HepG2 (cell line): Measurements from ENCODE around the gene NCOA7. TPM values are rescaled to one million over a fixed set of nuclear protein-coding genes. Genes with fewer than 3 reads are reported as not detected.

ENCODE experiments used
- ATF2 ChIP-seq: sonication (generic); formaldehyde crosslinking; IDR thresholded peaks from 2 replicates; pipeline ENCODE4 v1.4.0; 2020; ENCODE audit warnings: missing genetic modification reagents
- FOSL2 ChIP-seq: sonication (generic); formaldehyde crosslinking; IDR thresholded peaks from 2 replicates; pipeline ENCODE4 v1.4.0; 2020; ENCODE audit warnings: missing genetic modification reagents
- NCOR1 ChIP-seq: fragments of 200-600 bp; sonication (generic); IDR thresholded peaks from 2 replicates; pipeline ENCODE4 v1.7.0; 2017; ENCODE audit warnings: antibody characterized with exemption, low read length, borderline replicate concordance
- POLR2AphosphoS5 ChIP-seq: IDR thresholded peaks from 2 replicates; pipeline ENCODE4 v1.6.1; 2012; ENCODE audit warnings: low read depth, low read length
- SKI ChIP-seq: fragments of 450-650 bp; IDR thresholded peaks from one replicate; pipeline ENCODE4 v1.6.1; 2018; ENCODE audit warnings: mild to moderate bottlenecking; ENCODE audit not compliant: partially characterized antibody
- SNAI1 ChIP-seq: sonication (generic); formaldehyde crosslinking; IDR thresholded peaks from 2 replicates; pipeline ENCODE4 v1.5.0; 2020; ENCODE audit warnings: mild to moderate bottlenecking, missing genetic modification reagents, borderline replicate concordance
- SOX5 ChIP-seq: IDR thresholded peaks from 2 replicates; pipeline ENCODE4 v1.6.1; 2016; ENCODE audit warnings: borderline replicate concordance
- SUZ12 ChIP-seq: fragments of 150-350 bp; IDR thresholded peaks from 2 replicates; pipeline ENCODE4 v1.6.1; 2014; ENCODE audit warnings: low read depth, low read length
- ZBTB49 ChIP-seq: sonication (generic); formaldehyde crosslinking; IDR thresholded peaks from 2 replicates; pipeline ENCODE4 v1.4.0; 2020; ENCODE audit warnings: missing genetic modification reagents, borderline replicate concordance
- ZNF263 ChIP-seq: sonication (generic); formaldehyde crosslinking; IDR thresholded peaks from 2 replicates; pipeline ENCODE4 v1.4.0; 2020; ENCODE audit warnings: missing genetic modification reagents
- ZNF296 ChIP-seq: sonication (generic); formaldehyde crosslinking; conservative IDR thresholded peaks from 2 replicates; pipeline ENCODE4 v1.5.0; 2020; ENCODE audit warnings: mild to moderate bottlenecking, missing genetic modification reagents
- ZNF383 ChIP-seq: sonication (generic); formaldehyde crosslinking; IDR thresholded peaks from 2 replicates; pipeline ENCODE4 v1.4.0; 2020; ENCODE audit warnings: missing genetic modification reagents, mild to moderate bottlenecking, borderline replicate concordance
- ZNF577 ChIP-seq: sonication (generic); formaldehyde crosslinking; IDR thresholded peaks from 2 replicates; pipeline ENCODE4 v1.4.0; 2020; ENCODE audit warnings: mild to moderate bottlenecking, low read depth, missing genetic modification reagents, borderline replicate concordance
- ZNF672 ChIP-seq: sonication (generic); formaldehyde crosslinking; IDR thresholded peaks from 2 replicates; pipeline ENCODE4 v1.8.1; 2022; ENCODE audit warnings: missing genetic modification reagents
- ZNF761 ChIP-seq: sonication (generic); formaldehyde crosslinking; conservative IDR thresholded peaks from 2 replicates; pipeline ENCODE4 v1.4.0; 2020; ENCODE audit warnings: mild to moderate bottlenecking, missing genetic modification reagents
- ZNF792 ChIP-seq: IDR thresholded peaks from 2 replicates; pipeline ENCODE4 v1.6.1; 2016
- ZUFSP ChIP-seq: sonication (generic); formaldehyde crosslinking; IDR thresholded peaks from 2 replicates; pipeline ENCODE4 v1.9.0; 2021; ENCODE audit warnings: missing genetic modification reagents, mild to moderate bottlenecking, borderline replicate concordance
- polyA plus RNA-seq, 8 experiments: library from polyadenylated mRNA; depleted of rRNA in 3 of 8; stranded (reverse) in 7 of 8; unstranded in 1 of 8; fragments of >200 nt; fragmentation: Illumina TruSeq in 4 of 8; extraction: Trizol in 4 of 8; gene quantifications; 2 replicates each; pipeline versions ENCODE4 v1.2.1 to v1.2.3, GENCODE V29; 2011 to 2016; ENCODE audit warnings: low read depth in 4 of 8, missing spikeins in 1 of 8, mixed read lengths in 1 of 8; ENCODE audit not compliant: insufficient read depth in 1 of 8
- total RNA-seq, 5 experiments: library from RNA; depleted of rRNA; stranded (reverse); fragments of >200 nt; fragmentation: Illumina TruSeq; extraction: Trizol; gene quantifications; 2 replicates each; pipeline ENCODE4 v1.2.3, GENCODE V29; 2016; ENCODE audit warnings: low read depth in 1 of 5
- TF ChIP-seq, protein P1 (sequence below): sonication (generic); formaldehyde crosslinking; IDR thresholded peaks from 2 replicates; pipeline ENCODE4 v1.4.0; 2020; ENCODE audit warnings: missing genetic modification reagents

The NCOA7 gene
- total and polyA plus RNA-seq, 2 of the 13 experiments (the other 11 are each of a cell fraction or from before 2014, with no cell fraction given), result 13.6 to 20.8 TPM

DNA sequence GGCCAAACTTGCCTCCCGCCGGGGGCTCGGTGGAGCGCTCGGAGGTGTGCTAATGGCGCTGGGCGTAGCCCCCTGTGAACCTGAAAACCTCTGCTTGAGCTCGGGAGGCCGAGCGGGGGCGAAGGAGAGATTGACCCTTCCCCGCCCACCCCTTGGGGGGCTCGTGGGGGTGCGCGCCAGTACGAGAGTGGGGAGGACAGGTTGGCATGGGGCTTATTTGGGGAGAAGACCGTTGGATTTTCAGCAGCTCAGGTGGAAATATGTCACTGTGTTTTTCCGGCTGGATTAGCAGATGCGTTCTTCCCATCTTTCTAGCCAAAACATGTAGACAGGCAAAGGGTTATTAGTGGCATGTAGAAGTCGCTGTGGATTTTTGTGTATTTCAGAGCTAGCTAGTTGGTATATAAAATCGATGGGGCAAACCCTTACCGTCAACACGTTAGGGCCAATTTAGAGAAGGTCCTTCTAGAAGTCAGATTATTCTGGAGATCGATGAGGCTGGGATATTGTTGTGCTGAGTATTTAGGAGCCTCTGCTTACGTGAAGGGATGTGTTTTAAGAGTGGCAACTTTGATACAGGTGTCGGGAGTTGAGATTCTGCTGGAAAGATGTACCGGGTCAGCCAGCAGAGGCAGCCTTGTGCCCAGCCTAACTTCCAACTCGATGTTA is 525 bp downstream of the NCOA7 start (continued):
- TF ChIP-seq ZBTB49 (no peak), SUZ12 (no peak), ZNF761 (CRISPR knock-in tag) (no peak), ZNF792 (CRISPR knock-in tag) (no peak), ZNF672 (CRISPR knock-in tag) (no peak), NCOR1 (no peak), SNAI1 (CRISPR knock-in tag) (no peak), ZNF263 (CRISPR knock-in tag) (no peak), ZNF296 (CRISPR knock-in tag) (no peak), ZNF577 (CRISPR knock-in tag) (no peak), POLR2AphosphoS5 (no peak), SOX5 (CRISPR knock-in tag) (no peak), SKI (no peak), ZNF383 (no peak), ATF2 (no peak), FOSL2 (CRISPR knock-in tag) (no peak), ZUFSP (CRISPR knock-in tag) (no peak)
- TF ChIP-seq, protein P1, sequence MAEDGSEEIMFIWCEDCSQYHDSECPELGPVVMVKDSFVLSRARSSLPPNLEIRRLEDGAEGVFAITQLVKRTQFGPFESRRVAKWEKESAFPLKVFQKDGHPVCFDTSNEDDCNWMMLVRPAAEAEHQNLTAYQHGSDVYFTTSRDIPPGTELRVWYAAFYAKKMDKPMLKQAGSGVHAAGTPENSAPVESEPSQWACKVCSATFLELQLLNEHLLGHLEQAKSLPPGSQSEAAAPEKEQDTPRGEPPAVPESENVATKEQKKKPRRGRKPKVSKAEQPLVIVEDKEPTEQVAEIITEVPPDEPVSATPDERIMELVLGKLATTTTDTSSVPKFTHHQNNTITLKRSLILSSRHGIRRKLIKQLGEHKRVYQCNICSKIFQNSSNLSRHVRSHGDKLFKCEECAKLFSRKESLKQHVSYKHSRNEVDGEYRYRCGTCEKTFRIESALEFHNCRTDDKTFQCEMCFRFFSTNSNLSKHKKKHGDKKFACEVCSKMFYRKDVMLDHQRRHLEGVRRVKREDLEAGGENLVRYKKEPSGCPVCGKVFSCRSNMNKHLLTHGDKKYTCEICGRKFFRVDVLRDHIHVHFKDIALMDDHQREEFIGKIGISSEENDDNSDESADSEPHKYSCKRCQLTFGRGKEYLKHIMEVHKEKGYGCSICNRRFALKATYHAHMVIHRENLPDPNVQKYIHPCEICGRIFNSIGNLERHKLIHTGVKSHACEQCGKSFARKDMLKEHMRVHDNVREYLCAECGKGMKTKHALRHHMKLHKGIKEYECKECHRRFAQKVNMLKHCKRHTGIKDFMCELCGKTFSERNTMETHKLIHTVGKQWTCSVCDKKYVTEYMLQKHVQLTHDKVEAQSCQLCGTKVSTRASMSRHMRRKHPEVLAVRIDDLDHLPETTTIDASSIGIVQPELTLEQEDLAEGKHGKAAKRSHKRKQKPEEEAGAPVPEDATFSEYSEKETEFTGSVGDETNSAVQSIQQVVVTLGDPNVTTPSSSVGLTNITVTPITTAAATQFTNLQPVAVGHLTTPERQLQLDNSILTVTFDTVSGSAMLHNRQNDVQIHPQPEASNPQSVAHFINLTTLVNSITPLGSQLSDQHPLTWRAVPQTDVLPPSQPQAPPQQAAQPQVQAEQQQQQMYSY (CRISPR knock-in tag), result no peak
